SK-N-SH (cell line): ENCODE data around the gene DAPK3. TPM values are rescaled to one million over a fixed set of nuclear protein-coding genes. Genes with fewer than 3 reads are reported as not detected.

Experiments used
- CTCF ChIA-PET: fragments of 300-600, 350-600 bp; formaldehyde crosslinking; extraction: SDS; loops from one replicate; lab custom pipeline; 2021; lab: Yijun Ruan, JAX
- POLR2A ChIA-PET: fragments of 350-600 bp; sonication (Branson Sonifier 250); formaldehyde crosslinking; extraction: SDS; loops from one replicate; lab custom pipeline; 2020; ENCODE audit warnings: antibody characterized with exemption, inconsistent platforms; lab: Yijun Ruan, JAX
- DNase-seq: peaks from one replicate; pipeline ENCODE4 v3.0.0; 2012
- H2AFZ ChIP-seq: fragments of 200-600 bp; sonication (generic); 2 replicates; pipeline ENCODE4 v1.8.1; 2016; ENCODE audit warnings: antibody characterized with exemption, mild to moderate bottlenecking, low read depth
- H3F3A ChIP-seq: fragments of 200-600 bp; sonication (generic); replicated peaks from 2 replicates; pipeline ENCODE3; 2016; ENCODE audit warnings: antibody characterized with exemption, mild to moderate bottlenecking; ENCODE audit not compliant: insufficient read depth
- H3K27ac ChIP-seq, 2 experiments: fragments of 200-500 bp in 1 of 2; fragments of 200-600 bp in 1 of 2; sonication (Bioruptor generic) in 1 of 2; sonication (generic), shearing (Covaris generic) in 1 of 2; 2 replicates each; pipeline versions ENCODE4 v1.5.1 to v1.6.1; 2014 to 2016; ENCODE audit warnings: low read depth in 2 of 2, inconsistent platforms in 1 of 2, low read length in 1 of 2, mild to moderate bottlenecking in 1 of 2, mixed read lengths in 1 of 2
- H3K27me3 ChIP-seq: fragments of 200-600 bp; sonication (generic), shearing (Covaris generic); 2 replicates; pipeline ENCODE4 v1.6.1; 2016; ENCODE audit warnings: mixed run types; ENCODE audit not compliant: insufficient read depth
- H3K36me3 ChIP-seq, 2 experiments: fragments of 200-500 bp in 1 of 2; fragments of 200-600 bp in 1 of 2; sonication (Bioruptor generic) in 1 of 2; sonication (generic) in 1 of 2; replicated peaks in 1 of 2; 2 replicates each; pipeline versions ENCODE3 to v1.5.1; 2014 to 2016; ENCODE audit warnings: low read length in 1 of 2, mild to moderate bottlenecking in 1 of 2; ENCODE audit not compliant: insufficient read depth in 2 of 2, control insufficient read depth in 1 of 2
- H3K4me1 ChIP-seq, 2 experiments: fragments of 200-500 bp in 1 of 2; fragments of 200-600 bp in 1 of 2; sonication (Bioruptor generic) in 1 of 2; sonication (generic), shearing (Covaris generic) in 1 of 2; 2 replicates each; pipeline versions ENCODE4 v1.5.1 to v1.6.1; 2014 to 2016; ENCODE audit warnings: low read depth in 1 of 2, low read length in 1 of 2, mixed run types in 1 of 2; ENCODE audit not compliant: insufficient read depth in 2 of 2, control insufficient read depth in 1 of 2
- H3K4me2 ChIP-seq: fragments of 200-600 bp; sonication (generic), shearing (Covaris generic); 2 replicates; pipeline ENCODE4 v1.6.1; 2017; ENCODE audit warnings: mixed run types
- H3K4me3 ChIP-seq, 2 experiments: fragments of 200-500 bp in 1 of 2; fragments of 200-600 bp in 1 of 2; sonication (Bioruptor generic) in 1 of 2; sonication (generic), shearing (Covaris generic) in 1 of 2; 2 replicates each; pipeline versions ENCODE4 v1.5.1 to v1.8.1; 2014 to 2016; ENCODE audit warnings: low read depth in 2 of 2, inconsistent platforms in 1 of 2, low read length in 1 of 2, mild to moderate bottlenecking in 1 of 2, mixed read lengths in 1 of 2, moderate library complexity in 1 of 2
- H3K79me2 ChIP-seq: fragments of 200-600 bp; sonication (generic); 2 replicates; pipeline ENCODE4 v1.8.1; 2017; ENCODE audit warnings: mild to moderate bottlenecking; ENCODE audit not compliant: insufficient read depth
- H3K9ac ChIP-seq: fragments of 200-600 bp; sonication (generic); 2 replicates; pipeline ENCODE4 v1.6.1; 2017; ENCODE audit warnings: mixed run types
- H3K9me2 ChIP-seq: fragments of 200-600 bp; sonication (generic); 2 replicates; pipeline ENCODE4 v1.6.1; 2017; ENCODE audit warnings: mixed run types
- H3K9me3 ChIP-seq: fragments of 200-600 bp; sonication (generic); 2 replicates; pipeline ENCODE4 v1.6.1; 2017; ENCODE audit warnings: mixed run types, mild to moderate bottlenecking, moderate library complexity
- H4K20me1 ChIP-seq: fragments of 200-600 bp; sonication (generic); 2 replicates; pipeline ENCODE4 v1.6.1; 2017; ENCODE audit warnings: mild to moderate bottlenecking, mixed run types; ENCODE audit not compliant: insufficient read depth
- CHD2 ChIP-seq: fragments of 150-350 bp; IDR thresholded peaks from 2 replicates; pipeline ENCODE4 v1.6.1; 2018; ENCODE audit warnings: low read length; ENCODE audit not compliant: partially characterized antibody
- EZH2phosphoT487 ChIP-seq: fragments of 200-600 bp; sonication (generic); IDR thresholded peaks from 2 replicates; pipeline ENCODE4 v1.6.1; 2017; ENCODE audit warnings: low read depth, mixed run types, mild to moderate bottlenecking, antibody characterized with exemption, moderate library complexity, borderline replicate concordance
- FOXJ3 ChIP-seq: sonication (generic); formaldehyde crosslinking; IDR thresholded peaks from 2 replicates; pipeline ENCODE4 v1.5.1; 2020; ENCODE audit warnings: mild to moderate bottlenecking, missing genetic modification reagents
- MEF2A ChIP-seq: IDR thresholded peaks from 2 replicates; pipeline ENCODE4 v1.4.0; 2012; ENCODE audit warnings: low read depth, borderline replicate concordance
- MXI1 ChIP-seq: IDR thresholded peaks from 2 replicates; pipeline ENCODE4 v1.6.1; 2012; ENCODE audit warnings: mild to moderate bottlenecking, low read depth, low read length, improper control_type of control experiment
- NFIC ChIP-seq: IDR thresholded peaks from 2 replicates; pipeline ENCODE4 v1.4.0; 2012; ENCODE audit warnings: borderline replicate concordance
- NRF1 ChIP-seq: IDR thresholded peaks from 2 replicates; pipeline ENCODE4 v1.6.1; 2012; ENCODE audit warnings: low read depth, mild to moderate bottlenecking, low read length
- POLR2AphosphoS5 ChIP-seq: IDR thresholded peaks from 2 replicates; pipeline ENCODE4 v1.6.1; 2012; ENCODE audit warnings: low read depth, low read length
- RCOR1 ChIP-seq: fragments of 150-350 bp; IDR thresholded peaks from 2 replicates; pipeline ENCODE4 v1.6.1; 2017; ENCODE audit warnings: antibody characterized with exemption, low read length
- RFX5 ChIP-seq: IDR thresholded peaks from 2 replicates; pipeline ENCODE4 v1.6.1; 2012; ENCODE audit warnings: mild to moderate bottlenecking, improper control_type of control experiment, low read length
- SIN3A ChIP-seq: IDR thresholded peaks from 2 replicates; pipeline ENCODE4 v1.6.1; 2012; ENCODE audit warnings: low read depth, mild to moderate bottlenecking, low read length, moderate library complexity, borderline replicate concordance
- SMC3 ChIP-seq: IDR thresholded peaks from 2 replicates; pipeline ENCODE4 v1.6.1; 2012; ENCODE audit warnings: low read depth, low read length, improper control_type of control experiment
- TAF1 ChIP-seq: IDR thresholded peaks from 2 replicates; pipeline ENCODE4 v1.6.1; 2012; ENCODE audit warnings: low read depth, mild to moderate bottlenecking, low read length, moderate library complexity, borderline replicate concordance
- TCF12 ChIP-seq: IDR thresholded peaks from 2 replicates; pipeline ENCODE4 v1.4.0; 2012
- TEAD4 ChIP-seq: IDR thresholded peaks from 2 replicates; pipeline ENCODE4 v1.4.0; 2012; ENCODE audit warnings: mild to moderate bottlenecking, borderline replicate concordance; ENCODE audit not compliant: insufficient read depth
- WGBS: methylation state at CpG from one replicate; pipeline ENCODE4 v1.1.6; 2017; ENCODE audit warnings: low lambda C conversion rate; 5-methylcytosine and 5-hydroxymethylcytosine counted together
- polyA plus RNA-seq, 3 experiments: library from polyadenylated mRNA; depleted of rRNA; stranded (reverse); fragments of >200 nt; gene quantifications; 2 replicates each; pipeline ENCODE4 v1.2.3, GENCODE V29; 2012
- TF ChIP-seq, protein P1 (sequence below): fragments of 200-600 bp; sonication (generic); IDR thresholded peaks from 2 replicates; pipeline ENCODE4 v1.6.1; 2017; ENCODE audit warnings: antibody characterized with exemption, mild to moderate bottlenecking, moderate library complexity
- TF ChIP-seq, protein P2 (sequence below): IDR thresholded peaks from 2 replicates; pipeline ENCODE4 v1.4.0; 2012; ENCODE audit warnings: low read depth, borderline replicate concordance

Gene DAPK3
- polyA plus RNA-seq, 1 of the 3 experiments (the other 2 are of a cell fraction) = 142 TPM

DNA sequence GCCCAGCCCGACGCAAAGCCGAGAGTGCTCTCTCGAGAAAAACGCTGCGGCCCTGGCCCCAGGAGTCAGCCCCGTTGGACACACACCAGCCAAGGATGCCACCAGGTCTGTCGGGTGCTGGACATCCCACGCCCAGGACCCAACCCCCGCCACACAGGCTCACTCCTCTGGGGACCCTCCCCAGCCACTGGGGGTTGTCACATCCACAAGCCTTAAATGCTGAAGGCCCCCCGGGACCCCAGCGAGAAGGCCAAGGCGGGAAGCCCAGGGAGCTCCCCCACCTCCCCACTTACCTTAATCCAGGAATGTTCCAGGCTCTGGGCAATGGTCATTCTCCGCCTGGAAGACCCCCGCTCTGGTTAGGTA is 11.2 kb downstream of the DAPK3 start:
- peaks cover 33% of the 10 kb centered on the region; the same call in 1 of the 2 replicates for H3K79me2 ChIP-seq
- H3K9me3 ChIP-seq = no peaks in the 10 kb centered on the region
- 94% methylated on average over 8 of the region's 15 CpGs for WGBS
- no peak overlapping the region for H3K4me2 ChIP-seq
- H3F3A ChIP-seq = peaks cover 10% of the 10 kb centered on the region
- no peak overlapping the region for H3K4me3 ChIP-seq
- CTCF ChIA-PET = no interaction called here
- no peak overlapping the region for H2AFZ ChIP-seq
- no peak overlapping the region for H3K27ac ChIP-seq
- no peaks in the 10 kb centered on the region for H3K4me1 ChIP-seq
- no peak overlapping the region for H3K9ac ChIP-seq
- H3K27me3 ChIP-seq = no peaks in the 10 kb centered on the region
- no peaks in the 10 kb centered on the region for H3K9me2 ChIP-seq
- H4K20me1 ChIP-seq = peaks cover 64% of the 10 kb centered on the region
- DNase-seq = no peak
- TF ChIP-seq SMC3 (no peak), FOXJ3 (CRISPR knock-in tag) (no peak), SIN3A (no peak), RFX5 (no peak), TEAD4 (no peak), CHD2 (no peak), RCOR1 (no peak)
- TF ChIP-seq, protein P1, sequence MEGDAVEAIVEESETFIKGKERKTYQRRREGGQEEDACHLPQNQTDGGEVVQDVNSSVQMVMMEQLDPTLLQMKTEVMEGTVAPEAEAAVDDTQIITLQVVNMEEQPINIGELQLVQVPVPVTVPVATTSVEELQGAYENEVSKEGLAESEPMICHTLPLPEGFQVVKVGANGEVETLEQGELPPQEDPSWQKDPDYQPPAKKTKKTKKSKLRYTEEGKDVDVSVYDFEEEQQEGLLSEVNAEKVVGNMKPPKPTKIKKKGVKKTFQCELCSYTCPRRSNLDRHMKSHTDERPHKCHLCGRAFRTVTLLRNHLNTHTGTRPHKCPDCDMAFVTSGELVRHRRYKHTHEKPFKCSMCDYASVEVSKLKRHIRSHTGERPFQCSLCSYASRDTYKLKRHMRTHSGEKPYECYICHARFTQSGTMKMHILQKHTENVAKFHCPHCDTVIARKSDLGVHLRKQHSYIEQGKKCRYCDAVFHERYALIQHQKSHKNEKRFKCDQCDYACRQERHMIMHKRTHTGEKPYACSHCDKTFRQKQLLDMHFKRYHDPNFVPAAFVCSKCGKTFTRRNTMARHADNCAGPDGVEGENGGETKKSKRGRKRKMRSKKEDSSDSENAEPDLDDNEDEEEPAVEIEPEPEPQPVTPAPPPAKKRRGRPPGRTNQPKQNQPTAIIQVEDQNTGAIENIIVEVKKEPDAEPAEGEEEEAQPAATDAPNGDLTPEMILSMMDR = no peak
- TF ChIP-seq, all 33 proteins: peak for 0
- peaks cover 29 to 48% of the 10 kb centered on the region in 2 experiments for H3K36me3 ChIP-seq
- POLR2A ChIA-PET = interaction anchor here (0.6 kb wide), 1 partner anchor 78 kb away, joined by 3 read pairs; no protein-coding TSS in a partner anchor

DNA sequence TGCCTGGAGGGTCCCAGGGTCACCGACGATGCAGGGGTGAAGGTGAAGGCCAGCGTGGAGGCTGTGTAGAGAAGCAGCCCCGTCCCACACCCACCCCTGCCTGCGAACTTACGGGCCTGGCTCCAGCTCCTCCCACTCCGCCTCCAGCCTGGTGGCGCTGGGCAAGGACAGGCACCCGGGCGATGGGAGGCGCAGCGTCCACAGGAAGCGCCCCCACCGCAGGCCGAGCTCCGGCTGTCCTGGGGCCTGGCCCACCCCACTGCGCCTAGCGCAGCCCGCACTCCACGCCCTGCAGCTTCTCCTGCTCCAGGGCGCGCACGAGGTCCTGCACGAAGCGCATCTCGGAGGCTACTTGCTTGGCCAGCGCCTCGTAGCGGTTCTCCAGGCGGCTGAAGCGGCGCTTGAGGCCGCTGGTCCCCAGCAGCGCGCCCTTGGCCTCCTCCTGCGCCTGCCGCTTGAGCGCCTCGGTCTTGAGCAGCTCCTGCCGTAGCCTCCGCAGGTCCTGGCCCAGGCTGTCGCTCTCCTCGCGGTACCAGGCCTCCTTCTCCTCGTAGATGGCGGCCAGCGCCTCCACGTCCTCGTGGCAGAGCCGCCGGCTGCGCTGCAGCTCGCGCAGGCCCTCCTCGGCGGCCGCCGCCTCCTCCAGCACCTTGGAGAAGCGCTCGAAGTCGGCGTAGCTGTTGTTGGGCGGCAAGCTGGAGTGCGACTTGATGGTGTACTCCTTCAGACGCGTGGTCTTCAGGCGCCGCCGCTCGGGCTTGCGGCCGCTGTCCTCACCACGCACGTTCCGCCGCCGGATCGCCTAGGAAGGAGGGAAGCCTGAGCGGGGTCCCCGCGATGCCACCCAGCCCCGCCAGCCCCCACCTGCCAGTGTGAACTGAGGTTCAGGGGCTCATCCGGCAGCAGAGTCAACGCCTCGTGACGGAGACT is 11.8 kb downstream of the DAPK3 start:
- H3K4me3 ChIP-seq = no peak overlapping the region
- ChIA-PET CTCF (no interaction called here), POLR2A (interaction anchor here (0.8 kb wide), 1 partner anchor 20 kb away, joined by 4 read pairs; no protein-coding TSS in a partner anchor)
- H2AFZ ChIP-seq = no peak overlapping the region
- no peak overlapping the region for H3K27ac ChIP-seq
- H3K9me2 ChIP-seq = no peaks in the 10 kb centered on the region
- no peaks in the 10 kb centered on the region for H3K9me3 ChIP-seq
- DNase-seq = no peak
- no peaks in the 10 kb centered on the region for H3K4me1 ChIP-seq
- peaks cover 63% of the 10 kb centered on the region for H4K20me1 ChIP-seq
- no peak overlapping the region for H3K4me2 ChIP-seq
- H3K79me2 ChIP-seq = peaks cover 30% of the 10 kb centered on the region; the same call in 1 of the 2 replicates
- peaks cover 10% of the 10 kb centered on the region for H3F3A ChIP-seq
- WGBS = 96% methylated on average over 34 of the region's 86 CpGs
- H3K36me3 ChIP-seq = peaks cover 29 to 44% of the 10 kb centered on the region in 2 experiments
- H3K27me3 ChIP-seq = no peaks in the 10 kb centered on the region
- no peak overlapping the region for H3K9ac ChIP-seq
- TF ChIP-seq CHD2 (no peak), MXI1 (no peak), RFX5 (no peak), POLR2AphosphoS5 (no peak), TCF12 (no peak), EZH2phosphoT487 (no peak), MEF2A (no peak), NFIC (no peak), TAF1 (no peak), NRF1 (no peak), TEAD4 (no peak)
- TF ChIP-seq, protein P2, sequence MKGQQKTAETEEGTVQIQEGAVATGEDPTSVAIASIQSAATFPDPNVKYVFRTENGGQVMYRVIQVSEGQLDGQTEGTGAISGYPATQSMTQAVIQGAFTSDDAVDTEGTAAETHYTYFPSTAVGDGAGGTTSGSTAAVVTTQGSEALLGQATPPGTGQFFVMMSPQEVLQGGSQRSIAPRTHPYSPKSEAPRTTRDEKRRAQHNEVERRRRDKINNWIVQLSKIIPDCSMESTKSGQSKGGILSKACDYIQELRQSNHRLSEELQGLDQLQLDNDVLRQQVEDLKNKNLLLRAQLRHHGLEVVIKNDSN = no peak
- TF ChIP-seq, protein P1 = no peak
